Measurements from ENCODE around the gene BDH1. TPM values are rescaled to one million over a fixed set of nuclear protein-coding genes. Genes with fewer than 3 reads are reported as not detected.

The BDH1 gene
- total and polyA plus RNA-seq, 2 of the 13 experiments (the other 11 are each of a cell fraction or from before 2014, with no cell fraction given), result 21.2 to 71.9 TPM

GRCh38 chr3:197552198-197552597, 3.6 kb downstream of the BDH1 start:
- POLR2A ChIA-PET, result no interaction called here
- no TSS peak for BruUV-seq (replicated peaks)
- CTCF ChIA-PET (ENCODE audit: low intra/inter-chr PET ratio, low total read pairs), result no interaction called here

GRCh38 chr3:197550489-197550888, 5.3 kb downstream of the BDH1 start:
- Histone ChIP-seq H3K4me3 (replicated peaks in 1 of 3; ENCODE audit: insufficient read depth in 1 of 3, low read depth in 2 of 3, low read length in 3 of 3) (no peak overlapping the region), H3K27ac (ENCODE audit: extremely low read length, insufficient read depth, low read length) (no peak overlapping the region), H3K9ac (ENCODE audit: insufficient read depth, low read depth, low read length) (no peak overlapping the region), H4K20me1 (ENCODE audit: insufficient read depth, low read length) (no peaks in the 10 kb centered on the region), H3K4me1 (ENCODE audit: insufficient read depth, low read length) (peaks cover 18% of the 10 kb centered on the region), H3K36me3 (replicated peaks in 1 of 2; ENCODE audit: control insufficient read depth in 1 of 2, insufficient read depth in 2 of 2, low read length in 2 of 2) (peaks cover 0 to 6% of the 10 kb centered on the region in 2 experiments; a peak in 3 of 5 replicates), H3K27me3 (ENCODE audit: control insufficient read depth in 1 of 2, insufficient read depth in 2 of 2, low read length in 2 of 2) (no peaks in the 10 kb centered on the region), H3K4me2 (ENCODE audit: low read depth, low read length) (no peak overlapping the region), H3K9me3 (ENCODE audit: low read length) (no peaks in the 10 kb centered on the region), H2AFZ (ENCODE audit: low read length) (no peak overlapping the region), H3K79me2 (ENCODE audit: insufficient read depth, low read length) (no peaks in the 10 kb centered on the region)
- 88% methylated on average over 9 of the region's 9 CpGs for WGBS (ENCODE audit: low lambda C conversion rate)
- FAIRE-seq (no peak), ATAC-seq (no peak), DNase-seq (ENCODE audit: low spot score) (no peak)
- intact Hi-C loops (cut with micrococcal nuclease; ENCODE audit: unreplicated experiment), result loop anchor here (5.0 kb wide), 1 partner anchor 42 kb away; no protein-coding TSS in a partner anchor
- CTCF ChIA-PET (ENCODE audit: low intra/inter-chr PET ratio, low total read pairs), result no interaction called here
- no TSS peak for BruUV-seq (replicated peaks)
- in situ Hi-C loops (cut with HindIII; ENCODE audit: extremely low pct_ligation_motif_present, low pct_unique_long_range_greater_than_20kb), result no loop called here
- TF ChIP-seq, protein P1, sequence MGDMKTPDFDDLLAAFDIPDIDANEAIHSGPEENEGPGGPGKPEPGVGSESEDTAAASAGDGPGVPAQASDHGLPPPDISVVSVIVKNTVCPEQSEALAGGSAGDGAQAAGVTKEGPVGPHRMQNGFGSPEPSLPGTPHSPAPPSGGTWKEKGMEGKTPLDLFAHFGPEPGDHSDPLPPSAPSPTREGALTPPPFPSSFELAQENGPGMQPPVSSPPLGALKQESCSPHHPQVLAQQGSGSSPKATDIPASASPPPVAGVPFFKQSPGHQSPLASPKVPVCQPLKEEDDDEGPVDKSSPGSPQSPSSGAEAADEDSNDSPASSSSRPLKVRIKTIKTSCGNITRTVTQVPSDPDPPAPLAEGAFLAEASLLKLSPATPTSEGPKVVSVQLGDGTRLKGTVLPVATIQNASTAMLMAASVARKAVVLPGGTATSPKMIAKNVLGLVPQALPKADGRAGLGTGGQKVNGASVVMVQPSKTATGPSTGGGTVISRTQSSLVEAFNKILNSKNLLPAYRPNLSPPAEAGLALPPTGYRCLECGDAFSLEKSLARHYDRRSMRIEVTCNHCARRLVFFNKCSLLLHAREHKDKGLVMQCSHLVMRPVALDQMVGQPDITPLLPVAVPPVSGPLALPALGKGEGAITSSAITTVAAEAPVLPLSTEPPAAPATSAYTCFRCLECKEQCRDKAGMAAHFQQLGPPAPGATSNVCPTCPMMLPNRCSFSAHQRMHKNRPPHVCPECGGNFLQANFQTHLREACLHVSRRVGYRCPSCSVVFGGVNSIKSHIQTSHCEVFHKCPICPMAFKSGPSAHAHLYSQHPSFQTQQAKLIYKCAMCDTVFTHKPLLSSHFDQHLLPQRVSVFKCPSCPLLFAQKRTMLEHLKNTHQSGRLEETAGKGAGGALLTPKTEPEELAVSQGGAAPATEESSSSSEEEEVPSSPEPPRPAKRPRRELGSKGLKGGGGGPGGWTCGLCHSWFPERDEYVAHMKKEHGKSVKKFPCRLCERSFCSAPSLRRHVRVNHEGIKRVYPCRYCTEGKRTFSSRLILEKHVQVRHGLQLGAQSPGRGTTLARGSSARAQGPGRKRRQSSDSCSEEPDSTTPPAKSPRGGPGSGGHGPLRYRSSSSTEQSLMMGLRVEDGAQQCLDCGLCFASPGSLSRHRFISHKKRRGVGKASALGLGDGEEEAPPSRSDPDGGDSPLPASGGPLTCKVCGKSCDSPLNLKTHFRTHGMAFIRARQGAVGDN (CRISPR knock-in tag; IDR thresholded peaks at IDR 0.05), result peak; percentile 25
- TF ChIP-seq PTBP1 (IDR thresholded peaks at IDR 0.05; ENCODE audit: low read depth, low read length, poor library complexity, severe bottlenecking) (no peak), POLR2A (IDR thresholded peaks at IDR 0.05; ENCODE audit: insufficient read depth in 1 of 2, low read depth in 2 of 2, low read length in 2 of 2) (0 out of 4 replicates have a peak, but pooled peaks of 1 of the 2 experiments have one; percentile 20), PCBP2 (optimal IDR thresholded peaks at IDR 0.05; ENCODE audit: low read depth, low read length, poor library complexity, severe bottlenecking) (no peak)
- POLR2A ChIA-PET, result no interaction called here

More at GRCh38 chr3:197552198-197552597, 3.6 kb downstream of the BDH1 start:
- H3K4me2 ChIP-seq (ENCODE audit: low read depth, low read length), result no peak overlapping the region
- FAIRE-seq (no peak), DNase-seq (ENCODE audit: low spot score) (no peak), ATAC-seq (no peak)
- intact Hi-C loops (cut with micrococcal nuclease; ENCODE audit: unreplicated experiment) (loop anchor here (5.0 kb wide), 1 partner anchor 40 kb away; no protein-coding TSS in a partner anchor), in situ Hi-C loops (cut with HindIII; ENCODE audit: extremely low pct_ligation_motif_present, low pct_unique_long_range_greater_than_20kb) (no loop called here)
- H3K9me3 ChIP-seq (ENCODE audit: low read length), result no peaks in the 10 kb centered on the region
- peaks cover 12% of the 10 kb centered on the region for H3K4me1 ChIP-seq (ENCODE audit: insufficient read depth, low read length)
- H3K9ac ChIP-seq (ENCODE audit: insufficient read depth, low read depth, low read length), result no peak overlapping the region
- H2AFZ ChIP-seq (ENCODE audit: low read length), result no peak overlapping the region
- no peaks in the 10 kb centered on the region for H3K27me3 ChIP-seq (ENCODE audit: control insufficient read depth in 1 of 2, insufficient read depth in 2 of 2, low read length in 2 of 2)
- peak; percentile 50; the same call in 1 of the 2 replicates for TF ChIP-seq PAF1 (CRISPR knock-in tag; IDR thresholded peaks at IDR 0.05)
- TF ChIP-seq, protein P2, sequence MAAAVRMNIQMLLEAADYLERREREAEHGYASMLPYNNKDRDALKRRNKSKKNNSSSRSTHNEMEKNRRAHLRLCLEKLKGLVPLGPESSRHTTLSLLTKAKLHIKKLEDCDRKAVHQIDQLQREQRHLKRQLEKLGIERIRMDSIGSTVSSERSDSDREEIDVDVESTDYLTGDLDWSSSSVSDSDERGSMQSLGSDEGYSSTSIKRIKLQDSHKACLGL (CRISPR knock-in tag; IDR thresholded peaks at IDR 0.05), result no peak
- no peak overlapping the region for H3K4me3 ChIP-seq (replicated peaks in 1 of 3; ENCODE audit: insufficient read depth in 1 of 3, low read depth in 2 of 3, low read length in 3 of 3)
- H4K20me1 ChIP-seq (ENCODE audit: insufficient read depth, low read length), result no peaks in the 10 kb centered on the region
- H3K36me3 ChIP-seq (replicated peaks in 1 of 2; ENCODE audit: control insufficient read depth in 1 of 2, insufficient read depth in 2 of 2, low read length in 2 of 2), result no peaks in the 10 kb centered on the region; a peak in 2 of 5 replicates
- H3K79me2 ChIP-seq (ENCODE audit: insufficient read depth, low read length), result no peaks in the 10 kb centered on the region
- H3K27ac ChIP-seq (ENCODE audit: extremely low read length, insufficient read depth, low read length), result no peak overlapping the region
- whole genome bisulfite sequencing (ENCODE audit: low lambda C conversion rate), result 97% methylated on average over 6 of the region's 6 CpGs
